ENCODE results near the gene BTBD2. TPM values are rescaled to one million over a fixed set of nuclear protein-coding genes. Genes with fewer than 3 reads are reported as not detected.

The BTBD2 gene
- total and polyA plus RNA-seq, 2 experiments from 2014 or later = 23.8 to 130 TPM

DNA sequence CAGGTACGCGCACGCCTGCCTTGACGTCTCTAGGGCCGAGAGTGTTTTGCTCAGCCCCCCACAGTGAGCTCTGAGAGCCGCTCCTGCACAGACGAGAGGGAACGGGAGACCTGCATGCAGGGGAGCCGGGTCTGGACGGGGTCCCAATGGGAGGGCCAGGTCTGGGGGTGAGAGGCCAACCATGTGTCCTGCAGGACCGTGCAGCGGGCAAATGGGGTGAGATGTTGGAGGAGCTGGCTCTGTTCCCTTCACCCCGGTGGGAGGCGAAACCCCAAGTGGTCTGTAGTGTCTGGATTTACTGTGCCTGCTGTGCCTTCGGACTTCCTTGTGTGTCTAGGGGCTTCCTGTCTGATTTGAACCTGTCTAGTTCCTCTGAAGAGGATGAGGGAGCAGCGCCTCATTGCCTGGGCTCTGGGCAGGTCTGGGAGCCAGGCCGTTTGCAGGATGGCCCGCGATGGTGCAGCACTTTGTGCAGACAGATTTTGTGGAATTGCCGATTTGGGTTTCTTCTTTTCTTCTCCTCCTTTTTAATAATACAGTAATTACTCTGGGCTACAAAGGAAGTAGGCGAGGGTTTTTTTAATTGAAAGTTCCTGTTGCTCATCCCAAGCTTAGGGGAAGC is 72.5 kb downstream of the BTBD2 start (continued):
- TF ChIP-seq, protein P1, sequence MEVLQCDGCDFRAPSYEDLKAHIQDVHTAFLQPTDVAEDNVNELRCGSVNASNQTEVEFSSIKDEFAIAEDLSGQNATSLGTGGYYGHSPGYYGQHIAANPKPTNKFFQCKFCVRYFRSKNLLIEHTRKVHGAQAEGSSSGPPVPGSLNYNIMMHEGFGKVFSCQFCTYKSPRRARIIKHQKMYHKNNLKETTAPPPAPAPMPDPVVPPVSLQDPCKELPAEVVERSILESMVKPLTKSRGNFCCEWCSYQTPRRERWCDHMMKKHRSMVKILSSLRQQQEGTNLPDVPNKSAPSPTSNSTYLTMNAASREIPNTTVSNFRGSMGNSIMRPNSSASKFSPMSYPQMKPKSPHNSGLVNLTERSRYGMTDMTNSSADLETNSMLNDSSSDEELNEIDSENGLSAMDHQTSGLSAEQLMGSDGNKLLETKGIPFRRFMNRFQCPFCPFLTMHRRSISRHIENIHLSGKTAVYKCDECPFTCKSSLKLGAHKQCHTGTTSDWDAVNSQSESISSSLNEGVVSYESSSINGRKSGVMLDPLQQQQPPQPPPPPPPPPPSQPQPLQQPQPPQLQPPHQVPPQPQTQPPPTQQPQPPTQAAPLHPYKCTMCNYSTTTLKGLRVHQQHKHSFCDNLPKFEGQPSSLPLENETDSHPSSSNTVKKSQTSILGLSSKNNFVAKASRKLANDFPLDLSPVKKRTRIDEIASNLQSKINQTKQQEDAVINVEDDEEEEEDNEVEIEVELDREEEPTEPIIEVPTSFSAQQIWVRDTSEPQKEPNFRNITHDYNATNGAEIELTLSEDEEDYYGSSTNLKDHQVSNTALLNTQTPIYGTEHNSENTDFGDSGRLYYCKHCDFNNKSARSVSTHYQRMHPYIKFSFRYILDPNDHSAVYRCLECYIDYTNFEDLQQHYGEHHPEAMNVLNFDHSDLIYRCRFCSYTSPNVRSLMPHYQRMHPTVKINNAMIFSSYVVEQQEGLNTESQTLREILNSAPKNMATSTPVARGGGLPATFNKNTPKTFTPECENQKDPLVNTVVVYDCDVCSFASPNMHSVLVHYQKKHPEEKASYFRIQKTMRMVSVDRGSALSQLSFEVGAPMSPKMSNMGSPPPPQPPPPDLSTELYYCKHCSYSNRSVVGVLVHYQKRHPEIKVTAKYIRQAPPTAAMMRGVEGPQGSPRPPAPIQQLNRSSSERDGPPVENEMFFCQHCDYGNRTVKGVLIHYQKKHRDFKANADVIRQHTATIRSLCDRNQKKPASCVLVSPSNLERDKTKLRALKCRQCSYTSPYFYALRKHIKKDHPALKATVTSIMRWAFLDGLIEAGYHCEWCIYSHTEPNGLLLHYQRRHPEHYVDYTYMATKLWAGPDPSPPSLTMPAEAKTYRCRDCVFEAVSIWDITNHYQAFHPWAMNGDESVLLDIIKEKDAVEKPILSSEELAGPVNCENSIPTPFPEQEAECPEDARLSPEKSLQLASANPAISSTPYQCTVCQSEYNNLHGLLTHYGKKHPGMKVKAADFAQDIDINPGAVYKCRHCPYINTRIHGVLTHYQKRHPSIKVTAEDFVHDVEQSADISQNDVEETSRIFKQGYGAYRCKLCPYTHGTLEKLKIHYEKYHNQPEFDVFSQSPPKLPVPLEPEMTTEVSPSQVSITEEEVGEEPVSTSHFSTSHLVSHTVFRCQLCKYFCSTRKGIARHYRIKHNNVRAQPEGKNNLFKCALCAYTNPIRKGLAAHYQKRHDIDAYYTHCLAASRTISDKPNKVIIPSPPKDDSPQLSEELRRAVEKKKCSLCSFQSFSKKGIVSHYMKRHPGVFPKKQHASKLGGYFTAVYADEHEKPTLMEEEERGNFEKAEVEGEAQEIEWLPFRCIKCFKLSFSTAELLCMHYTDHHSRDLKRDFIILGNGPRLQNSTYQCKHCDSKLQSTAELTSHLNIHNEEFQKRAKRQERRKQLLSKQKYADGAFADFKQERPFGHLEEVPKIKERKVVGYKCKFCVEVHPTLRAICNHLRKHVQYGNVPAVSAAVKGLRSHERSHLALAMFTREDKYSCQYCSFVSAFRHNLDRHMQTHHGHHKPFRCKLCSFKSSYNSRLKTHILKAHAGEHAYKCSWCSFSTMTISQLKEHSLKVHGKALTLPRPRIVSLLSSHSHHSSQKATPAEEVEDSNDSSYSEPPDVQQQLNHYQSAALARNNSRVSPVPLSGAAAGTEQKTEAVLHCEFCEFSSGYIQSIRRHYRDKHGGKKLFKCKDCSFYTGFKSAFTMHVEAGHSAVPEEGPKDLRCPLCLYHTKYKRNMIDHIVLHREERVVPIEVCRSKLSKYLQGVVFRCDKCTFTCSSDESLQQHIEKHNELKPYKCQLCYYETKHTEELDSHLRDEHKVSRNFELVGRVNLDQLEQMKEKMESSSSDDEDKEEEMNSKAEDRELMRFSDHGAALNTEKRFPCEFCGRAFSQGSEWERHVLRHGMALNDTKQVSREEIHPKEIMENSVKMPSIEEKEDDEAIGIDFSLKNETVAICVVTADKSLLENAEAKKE (CRISPR knock-in tag; IDR thresholded peaks at IDR 0.05) = no peak
- TF ChIP-seq ZNF114 (CRISPR knock-in tag; IDR thresholded peaks at IDR 0.05) = no peak
- no peak for TF ChIP-seq STAT1 (IDR thresholded peaks at IDR 0.05; ENCODE audit: unreplicated experiment)
- TF ChIP-seq EZH2phosphoT487 (IDR thresholded peaks at IDR 0.05; ENCODE audit: unreplicated experiment) = no peak

DNA sequence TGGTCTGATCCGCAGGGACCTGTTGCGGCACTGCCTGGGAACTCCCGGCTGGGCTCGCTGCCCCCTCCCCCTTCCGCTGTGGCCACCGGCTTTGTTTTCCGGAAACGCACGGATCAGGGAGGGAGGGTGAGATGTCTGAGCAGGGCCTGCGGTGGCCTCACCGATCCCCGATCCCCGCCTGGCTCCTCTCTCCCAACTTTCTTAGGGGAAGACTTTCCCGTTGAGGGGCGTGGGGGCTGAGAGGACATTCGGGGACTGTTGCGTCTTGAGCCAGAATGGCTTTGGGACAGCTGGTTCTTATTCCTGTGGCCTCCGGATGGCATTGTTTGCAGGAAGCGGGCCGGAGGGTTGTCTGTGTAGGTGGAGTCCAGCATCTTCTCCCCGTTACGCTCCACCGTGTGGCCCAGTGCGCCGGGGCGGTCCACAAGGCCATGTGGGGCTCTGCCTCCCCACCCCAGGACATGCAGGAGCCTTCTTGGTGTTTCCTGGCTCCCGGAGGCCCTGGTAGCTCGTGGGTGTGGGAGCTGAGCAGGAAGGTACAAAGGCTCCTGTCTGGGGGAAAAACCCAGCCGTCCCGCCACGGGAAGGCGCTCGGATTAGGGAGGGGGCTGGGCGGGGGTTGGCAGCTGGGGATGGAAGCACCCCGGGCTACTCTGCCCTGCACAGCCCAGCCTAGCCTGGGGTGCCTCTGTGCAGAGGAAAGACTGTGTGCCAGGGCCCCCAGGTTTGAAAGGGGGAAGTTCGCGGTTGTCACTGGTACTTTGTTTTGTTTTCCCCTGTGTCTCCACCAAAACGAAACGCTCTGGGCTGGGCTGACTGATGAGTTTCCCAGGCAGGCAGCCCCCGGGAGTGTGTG is 73.2 kb downstream of the BTBD2 start:
- H3K36me3 Mint-ChIP-seq (ENCODE audit: low read depth) = no peaks in the 10 kb centered on the region; the same call in 1 of the 3 replicates
- ATAC-seq (peak; percentile 74), DNase-seq (ENCODE audit: low spot score) (peak; percentile 93)
- Histone ChIP-seq H4K20me1 (replicated peaks; ENCODE audit: insufficient read depth) (peaks cover 23% of the 10 kb centered on the region), H2AFZ (peak overlapping the region; percentile 69; the same call in 1 of the 2 replicates), H3K27me3 (ENCODE audit: insufficient read depth) (no peaks in the 10 kb centered on the region), H3K4me2 (peak overlapping the region; percentile 92), H3F3A (replicated peaks; ENCODE audit: low read depth) (peaks cover 10% of the 10 kb centered on the region), H3K9me2 (ENCODE audit: insufficient read depth) (no peaks in the 10 kb centered on the region), H3K4me1 (ENCODE audit: insufficient read depth) (peaks cover 18% of the 10 kb centered on the region), H3K4me3 (peak overlapping the region; percentile 90), H3K36me3 (ENCODE audit: insufficient read depth) (no peaks in the 10 kb centered on the region), H3K27ac (ENCODE audit: low read depth) (peak overlapping the region; percentile 88), H3K79me2 (replicated peaks; ENCODE audit: insufficient read depth) (peaks cover 56% of the 10 kb centered on the region)
- H3K27me3 Mint-ChIP-seq (ENCODE audit: insufficient read depth, low read depth, poor library complexity) = peaks cover 20% of the 10 kb centered on the region
- peak overlapping the region; percentile 95 for H3K4me3 Mint-ChIP-seq
- H3K27ac Mint-ChIP-seq = peak overlapping the region; percentile 95
- no peaks in the 10 kb centered on the region for H3K9me3 Mint-ChIP-seq
- peaks cover 20% of the 10 kb centered on the region for H3K4me1 Mint-ChIP-seq
- TF ChIP-seq, protein P2, sequence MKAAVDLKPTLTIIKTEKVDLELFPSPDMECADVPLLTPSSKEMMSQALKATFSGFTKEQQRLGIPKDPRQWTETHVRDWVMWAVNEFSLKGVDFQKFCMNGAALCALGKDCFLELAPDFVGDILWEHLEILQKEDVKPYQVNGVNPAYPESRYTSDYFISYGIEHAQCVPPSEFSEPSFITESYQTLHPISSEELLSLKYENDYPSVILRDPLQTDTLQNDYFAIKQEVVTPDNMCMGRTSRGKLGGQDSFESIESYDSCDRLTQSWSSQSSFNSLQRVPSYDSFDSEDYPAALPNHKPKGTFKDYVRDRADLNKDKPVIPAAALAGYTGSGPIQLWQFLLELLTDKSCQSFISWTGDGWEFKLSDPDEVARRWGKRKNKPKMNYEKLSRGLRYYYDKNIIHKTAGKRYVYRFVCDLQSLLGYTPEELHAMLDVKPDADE (IDR thresholded peaks at IDR 0.05) = peak; percentile 67
- no peak for TF ChIP-seq ZNF114 (CRISPR knock-in tag; IDR thresholded peaks at IDR 0.05)
- no peak for TF ChIP-seq CREB1 (CRISPR knock-in tag; IDR thresholded peaks at IDR 0.05; ENCODE audit: low read depth)
- TF ChIP-seq POLR2AphosphoS5 (IDR thresholded peaks at IDR 0.05; ENCODE audit: low read depth) = peak; percentile 41
- TF ChIP-seq EZH2phosphoT487 (IDR thresholded peaks at IDR 0.05; ENCODE audit: unreplicated experiment) = no peak
- no peak for TF ChIP-seq ZNF331 (CRISPR knock-in tag; IDR thresholded peaks at IDR 0.05; ENCODE audit: low read depth)
- TF ChIP-seq NANOG (IDR thresholded peaks at IDR 0.05; ENCODE audit: borderline replicate concordance) = no peak
- no peak for TF ChIP-seq EZH2 (IDR thresholded peaks at IDR 0.05; ENCODE audit: low read depth, unreplicated experiment)
- TF ChIP-seq, protein P3, sequence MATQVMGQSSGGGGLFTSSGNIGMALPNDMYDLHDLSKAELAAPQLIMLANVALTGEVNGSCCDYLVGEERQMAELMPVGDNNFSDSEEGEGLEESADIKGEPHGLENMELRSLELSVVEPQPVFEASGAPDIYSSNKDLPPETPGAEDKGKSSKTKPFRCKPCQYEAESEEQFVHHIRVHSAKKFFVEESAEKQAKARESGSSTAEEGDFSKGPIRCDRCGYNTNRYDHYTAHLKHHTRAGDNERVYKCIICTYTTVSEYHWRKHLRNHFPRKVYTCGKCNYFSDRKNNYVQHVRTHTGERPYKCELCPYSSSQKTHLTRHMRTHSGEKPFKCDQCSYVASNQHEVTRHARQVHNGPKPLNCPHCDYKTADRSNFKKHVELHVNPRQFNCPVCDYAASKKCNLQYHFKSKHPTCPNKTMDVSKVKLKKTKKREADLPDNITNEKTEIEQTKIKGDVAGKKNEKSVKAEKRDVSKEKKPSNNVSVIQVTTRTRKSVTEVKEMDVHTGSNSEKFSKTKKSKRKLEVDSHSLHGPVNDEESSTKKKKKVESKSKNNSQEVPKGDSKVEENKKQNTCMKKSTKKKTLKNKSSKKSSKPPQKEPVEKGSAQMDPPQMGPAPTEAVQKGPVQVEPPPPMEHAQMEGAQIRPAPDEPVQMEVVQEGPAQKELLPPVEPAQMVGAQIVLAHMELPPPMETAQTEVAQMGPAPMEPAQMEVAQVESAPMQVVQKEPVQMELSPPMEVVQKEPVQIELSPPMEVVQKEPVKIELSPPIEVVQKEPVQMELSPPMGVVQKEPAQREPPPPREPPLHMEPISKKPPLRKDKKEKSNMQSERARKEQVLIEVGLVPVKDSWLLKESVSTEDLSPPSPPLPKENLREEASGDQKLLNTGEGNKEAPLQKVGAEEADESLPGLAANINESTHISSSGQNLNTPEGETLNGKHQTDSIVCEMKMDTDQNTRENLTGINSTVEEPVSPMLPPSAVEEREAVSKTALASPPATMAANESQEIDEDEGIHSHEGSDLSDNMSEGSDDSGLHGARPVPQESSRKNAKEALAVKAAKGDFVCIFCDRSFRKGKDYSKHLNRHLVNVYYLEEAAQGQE (IDR thresholded peaks at IDR 0.05; ENCODE audit: unreplicated experiment) = no peak
